GM18873 (cell line): ENCODE measurements around the gene TCTA.

Experiments
- ATAC-seq: cut with Tn5 transposase; IDR thresholded peaks from one replicate; pipeline ENCODE4 v1.9.1; 2021; ENCODE audit warnings: mild to moderate bottlenecking, moderate library complexity, moderate number of reproducible peaks; ENCODE audit not compliant: unreplicated experiment, low FRiP score

Gene TCTA

DNA sequence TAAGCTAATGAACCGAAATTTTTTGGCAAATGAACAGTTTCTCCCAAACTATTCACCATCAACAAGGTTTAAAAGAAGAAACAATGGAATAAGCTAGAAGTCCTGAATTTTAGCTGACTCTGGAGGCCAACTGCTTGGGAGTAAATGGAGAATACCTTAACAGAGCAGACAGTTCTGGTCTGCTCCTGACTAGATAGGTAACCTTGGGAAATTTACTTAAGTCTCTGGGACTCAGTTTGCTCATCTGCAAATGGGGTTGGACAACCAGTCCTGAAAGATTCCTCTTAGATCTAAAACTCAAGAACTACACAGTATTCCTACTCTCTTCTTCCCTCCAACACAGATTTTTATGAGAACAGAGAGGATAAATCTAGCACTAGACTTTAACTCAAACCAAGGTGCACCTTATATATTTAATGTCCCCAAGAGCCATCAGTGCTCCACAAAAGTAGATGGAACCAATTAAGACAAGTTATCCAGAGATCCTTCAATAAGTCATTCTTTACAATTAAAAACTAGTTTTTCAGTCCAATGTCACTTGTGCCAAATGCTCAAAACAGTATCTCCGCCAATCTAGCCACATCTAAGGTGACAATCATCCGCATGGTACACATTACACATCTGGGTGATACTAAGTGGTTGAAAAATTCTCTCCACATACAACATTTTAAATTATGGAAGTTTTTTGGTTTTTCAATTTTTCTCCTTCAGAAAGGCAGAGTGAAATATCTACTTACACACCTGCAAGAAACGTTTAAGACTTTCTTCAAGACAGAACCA lies 2.0 kb upstream of the TCTA start:
- no peak for ATAC-seq

DNA sequence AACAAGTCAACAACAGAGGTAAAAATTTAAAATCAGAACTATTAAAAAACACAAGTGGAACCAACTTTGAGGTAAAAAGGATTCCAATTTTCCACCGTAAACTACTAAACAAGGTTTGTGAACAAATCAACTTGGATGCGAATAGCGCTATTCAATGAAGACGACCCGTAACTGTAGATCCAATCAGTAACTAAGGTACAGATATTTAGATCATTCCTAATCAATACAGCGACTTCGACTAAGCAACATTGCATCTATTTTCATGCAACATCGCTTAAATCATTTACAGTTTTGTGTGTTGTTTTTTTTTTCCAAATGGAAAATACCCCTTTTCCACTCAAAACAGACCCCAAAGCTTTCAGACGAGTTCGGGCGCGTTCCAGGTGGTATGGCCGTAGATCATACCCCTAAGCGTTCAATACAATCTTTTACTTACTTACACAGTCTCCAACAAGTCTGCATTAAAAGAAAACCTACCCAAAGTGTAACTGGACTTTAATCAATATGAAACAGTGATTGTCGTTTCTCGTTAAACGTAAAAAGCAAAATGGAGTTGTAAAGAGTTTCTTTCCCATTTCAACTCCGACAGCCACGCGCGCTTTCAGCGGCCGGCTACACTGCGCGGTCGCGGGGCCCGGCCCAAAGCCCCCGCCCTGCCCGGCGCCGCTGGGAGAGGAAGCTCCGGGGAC lies 1.2 kb upstream of the TCTA start:
- ATAC-seq = no peak

DNA sequence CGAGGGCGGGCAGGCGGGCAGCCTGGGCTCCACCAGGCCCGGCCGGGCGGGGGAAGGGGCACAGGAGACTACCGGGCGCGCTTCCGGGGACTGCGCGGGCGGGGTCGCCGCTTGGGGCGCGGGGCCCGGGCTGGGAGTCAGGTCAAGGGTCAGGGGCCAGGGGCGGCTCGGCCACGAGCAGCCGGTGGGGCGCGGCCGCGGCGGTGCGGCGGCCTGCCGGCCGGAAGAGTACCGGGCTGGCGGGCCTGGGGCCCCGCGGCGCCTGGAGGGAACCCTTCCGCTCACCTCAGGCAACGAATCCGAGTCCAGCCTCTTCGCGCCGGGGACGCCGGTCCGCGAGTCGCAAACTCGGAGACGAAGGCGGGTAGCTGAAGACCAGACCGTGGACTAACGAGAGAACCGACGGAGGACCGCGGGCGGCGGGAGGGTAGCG lies 672 bp upstream of the TCTA start:
- peak; percentile 15 for ATAC-seq

DNA sequence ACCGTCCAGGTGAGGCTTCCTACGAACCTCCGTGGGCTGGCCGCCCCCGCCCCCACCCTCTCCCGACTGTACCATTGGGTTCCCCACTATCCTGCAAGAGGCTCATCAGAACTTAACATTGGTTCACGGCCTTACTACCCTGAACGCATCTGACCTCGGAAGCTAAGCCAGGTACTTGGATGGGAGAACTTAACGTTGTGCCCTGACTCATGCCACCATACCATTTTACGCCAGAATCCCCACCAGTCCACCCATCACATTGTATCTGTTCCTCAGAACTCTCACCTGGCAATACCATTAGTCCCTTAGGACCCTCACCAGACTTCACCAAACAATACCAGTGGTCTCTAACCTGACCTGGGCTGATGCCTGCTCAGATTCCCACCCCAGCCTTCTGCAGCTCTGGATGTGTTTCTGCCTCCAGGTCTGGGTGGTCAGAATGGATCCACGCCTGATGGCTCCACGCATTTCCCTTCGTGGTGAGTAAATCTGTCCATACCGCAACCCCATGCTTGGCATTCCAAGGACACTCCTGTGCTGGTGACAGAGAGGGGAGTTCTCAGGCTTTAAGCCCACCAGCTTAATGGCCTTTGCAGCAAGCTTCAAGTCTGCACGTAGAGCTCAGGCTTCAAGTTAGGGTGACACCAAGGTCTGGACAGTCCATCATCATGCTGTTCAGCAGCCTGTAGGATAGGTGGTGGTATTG lies 562 bp downstream of the TCTA start:
- no peak for ATAC-seq

DNA sequence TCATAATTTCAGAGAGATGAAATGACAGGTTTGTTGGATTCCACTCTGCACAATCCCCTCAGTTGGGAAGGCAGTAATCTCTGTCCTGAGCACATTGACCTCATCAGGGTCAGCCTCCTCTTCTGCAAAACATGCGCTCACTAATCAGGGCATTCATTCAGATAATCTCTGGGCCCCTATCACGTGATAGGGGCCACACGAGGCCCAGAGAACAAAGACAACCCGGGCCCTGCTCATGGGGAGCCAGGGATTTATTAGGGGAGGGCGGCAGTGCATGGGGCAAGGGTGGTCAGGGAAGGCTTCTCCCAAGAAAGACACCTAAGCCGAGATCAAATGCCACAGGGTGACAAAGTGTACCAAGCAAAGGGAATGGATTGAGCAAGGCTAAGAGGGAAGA lies 1.1 kb downstream of the TCTA start:
- no peak for ATAC-seq

DNA sequence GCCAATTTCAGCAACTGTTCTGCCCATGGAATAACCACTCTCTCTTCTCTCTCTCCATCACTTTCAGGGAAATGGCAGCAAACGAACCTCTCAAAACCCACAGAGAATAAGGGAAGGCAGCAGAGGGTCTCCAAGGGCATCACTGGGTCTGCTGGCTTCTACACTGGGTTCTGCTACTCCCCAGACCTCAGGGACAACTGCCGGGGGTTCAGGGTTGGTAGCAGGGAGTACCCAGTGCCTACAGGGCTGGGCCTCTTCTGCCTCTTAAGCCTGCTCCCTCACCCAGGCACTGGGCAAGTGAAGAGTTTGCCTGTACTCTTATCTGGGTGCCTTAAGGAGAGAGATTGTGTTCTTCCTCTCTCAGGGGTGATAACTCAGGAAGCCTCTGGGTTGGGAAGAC lies 2.5 kb downstream of the TCTA start:
- ATAC-seq = no peak

DNA sequence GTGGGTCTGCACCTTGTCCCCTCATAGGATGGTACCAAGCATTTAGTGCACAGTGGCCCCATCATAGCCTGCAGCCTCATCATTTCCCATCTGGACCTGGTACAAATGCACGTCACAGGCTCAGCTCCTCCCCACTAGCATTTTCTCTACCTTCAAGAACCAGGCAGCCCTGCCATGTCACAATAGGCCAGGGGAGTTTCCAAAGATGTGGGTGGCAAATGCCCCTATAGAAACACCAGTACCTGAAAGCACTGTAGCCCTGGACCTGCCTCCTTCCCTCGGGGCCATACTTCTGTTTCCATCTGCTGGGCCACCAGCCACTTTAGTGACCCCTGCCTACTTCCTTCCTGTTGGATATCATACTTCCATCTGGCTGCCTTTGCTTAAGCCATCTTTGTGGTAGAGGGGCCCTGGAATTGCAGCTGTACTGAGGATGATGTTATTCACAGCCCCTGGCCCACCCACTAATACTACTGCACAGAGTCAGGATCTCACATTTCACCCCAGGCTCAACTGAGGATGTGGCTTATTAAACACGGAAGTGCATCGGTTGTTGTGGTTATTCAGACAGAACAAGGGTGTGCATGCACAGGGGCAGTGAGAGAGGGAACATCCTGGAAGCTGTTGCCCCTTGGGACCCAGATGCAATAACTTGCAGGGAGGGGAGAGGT lies 3.8 kb downstream of the TCTA start:
- ATAC-seq = no peak

DNA sequence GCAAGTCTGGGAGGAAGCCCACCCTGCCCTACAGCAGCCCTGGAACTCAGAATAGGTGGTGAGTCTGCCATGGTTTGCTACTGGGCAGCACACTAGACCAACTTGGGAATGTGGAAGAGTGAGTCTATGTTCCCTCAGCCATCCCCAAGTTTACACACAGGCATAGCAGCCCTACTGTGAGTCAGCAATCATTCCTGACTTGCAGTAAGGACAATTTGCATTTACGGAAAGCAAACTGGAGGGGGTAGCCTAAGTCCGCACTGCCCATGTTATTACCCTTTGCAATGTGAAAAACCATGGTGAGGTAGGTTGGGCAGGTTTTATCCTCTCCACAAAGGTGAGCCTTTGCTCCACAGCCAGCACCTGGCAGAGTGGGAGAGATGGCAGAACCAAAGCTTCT lies 4.6 kb downstream of the TCTA start:
- ATAC-seq = no peak

DNA sequence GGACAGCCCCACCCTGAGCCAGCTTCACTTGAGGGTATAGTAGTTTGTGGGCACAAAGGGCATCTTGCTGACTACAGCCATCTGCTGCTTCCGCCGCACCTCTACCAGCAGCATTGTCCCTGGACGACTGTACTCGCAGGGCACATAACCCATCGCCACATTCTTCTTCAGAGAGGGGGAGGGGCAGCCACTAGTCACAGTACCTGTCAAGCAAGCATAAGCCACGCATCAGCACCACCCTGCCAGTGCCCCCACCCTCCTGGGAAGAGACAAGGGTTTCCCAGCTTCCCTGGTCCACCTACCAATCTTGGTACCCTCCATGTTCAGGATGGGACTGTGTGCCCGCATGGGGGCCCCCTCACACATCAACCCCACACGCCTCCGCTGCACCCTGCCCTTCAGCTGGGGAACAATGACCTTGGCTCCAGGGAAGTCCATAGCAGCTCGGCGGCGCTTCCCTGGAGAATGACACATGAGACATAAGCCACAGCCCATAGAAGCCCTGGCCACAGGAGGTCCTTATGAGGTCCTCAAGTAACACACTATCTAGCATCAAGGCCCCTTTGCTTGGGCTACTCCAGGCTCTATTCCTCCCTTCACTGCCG lies 5.4 kb downstream of the TCTA start:
- no peak for ATAC-seq

DNA sequence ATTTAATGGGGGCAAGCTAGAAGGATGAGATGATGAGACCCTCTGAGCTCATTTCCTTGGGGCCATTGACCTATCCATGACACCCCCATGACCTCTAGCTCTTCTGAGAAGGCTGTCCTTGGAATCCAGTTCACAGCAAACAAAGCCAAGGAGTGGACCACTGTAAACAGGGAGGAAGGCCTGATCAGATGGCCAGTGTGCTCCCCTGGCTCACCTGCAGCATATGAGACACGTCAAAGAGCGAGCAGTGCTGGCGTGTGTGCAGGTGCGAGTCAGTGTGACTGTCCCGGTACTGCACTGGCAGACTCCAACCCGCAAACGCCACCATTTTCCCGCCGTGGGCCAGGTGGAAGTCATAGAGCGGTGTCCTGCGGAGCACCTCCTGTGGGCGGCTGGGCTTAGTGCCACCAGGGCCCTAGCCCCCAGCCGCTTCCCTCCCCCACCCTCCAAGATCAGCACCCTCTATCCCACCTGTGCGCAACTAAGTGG lies 9.7 kb downstream of the TCTA start:
- no peak for ATAC-seq

DNA sequence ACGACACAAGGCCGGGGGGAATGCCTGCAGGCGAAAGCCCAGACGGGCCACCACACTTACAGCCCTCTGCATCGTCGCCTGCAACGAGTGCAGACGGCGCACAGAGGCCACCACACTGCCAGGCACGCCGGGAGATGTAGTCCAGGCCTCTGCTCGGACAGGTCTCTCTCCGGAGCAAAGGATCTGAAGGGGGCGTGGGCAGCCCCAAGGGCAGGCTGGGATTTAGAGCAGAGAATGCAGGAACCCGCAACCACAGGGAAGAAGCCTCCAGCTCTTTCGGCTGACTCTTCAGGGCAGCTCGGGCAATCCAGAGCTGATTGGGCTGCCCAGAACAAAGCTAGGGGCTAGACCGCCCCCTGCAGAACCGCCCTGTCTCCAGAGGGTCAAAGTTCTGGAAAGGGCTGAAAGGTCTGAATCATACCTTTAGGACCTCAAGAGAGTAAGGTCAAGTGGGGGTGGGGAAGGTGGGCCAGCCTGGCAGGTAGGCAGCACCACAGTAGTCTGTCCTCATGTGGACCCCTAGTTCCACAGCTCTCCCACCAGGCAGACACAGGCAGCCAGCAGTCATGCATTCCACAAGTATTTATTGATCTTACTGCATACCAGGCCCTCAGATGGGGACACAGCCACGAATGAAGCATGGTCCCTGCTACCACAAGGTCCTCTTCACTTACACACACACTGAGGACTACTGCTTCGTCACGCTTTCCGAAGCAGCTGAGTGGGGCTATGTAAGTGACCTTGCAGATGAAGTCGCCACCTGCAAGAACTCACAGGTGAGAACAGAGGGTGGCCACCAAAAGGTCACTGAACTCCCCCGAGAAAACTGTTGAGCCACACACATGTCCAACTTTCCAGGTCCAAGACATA lies 10.4 kb downstream of the TCTA start, which contains the start of gene AMT:
Gene AMT (minus strand): TSS at position 95 of the 870 bp plus-strand sequence. CDS start 23 bp downstream, at position 72.
- ATAC-seq = no peak

DNA sequence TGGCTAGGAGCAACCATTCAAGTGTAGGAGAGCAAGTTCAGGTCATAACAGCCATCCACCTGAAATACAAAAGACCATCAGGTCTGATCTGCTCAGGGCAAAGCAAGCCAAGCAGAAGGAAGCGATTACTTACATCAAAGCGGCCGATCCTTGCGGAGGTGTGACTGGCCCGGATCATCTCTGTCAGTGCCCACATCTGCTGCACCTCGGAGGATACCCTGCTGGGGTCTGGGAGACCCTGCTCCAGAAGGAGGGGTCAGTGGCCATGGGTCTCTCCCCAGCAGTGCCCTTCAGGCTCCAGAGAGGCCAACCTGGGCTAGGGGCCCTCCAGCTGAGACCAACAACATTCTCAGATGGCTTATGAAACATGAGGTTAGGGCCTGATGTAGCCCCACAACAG lies 12.6 kb downstream of the TCTA start:
- no peak for ATAC-seq

DNA sequence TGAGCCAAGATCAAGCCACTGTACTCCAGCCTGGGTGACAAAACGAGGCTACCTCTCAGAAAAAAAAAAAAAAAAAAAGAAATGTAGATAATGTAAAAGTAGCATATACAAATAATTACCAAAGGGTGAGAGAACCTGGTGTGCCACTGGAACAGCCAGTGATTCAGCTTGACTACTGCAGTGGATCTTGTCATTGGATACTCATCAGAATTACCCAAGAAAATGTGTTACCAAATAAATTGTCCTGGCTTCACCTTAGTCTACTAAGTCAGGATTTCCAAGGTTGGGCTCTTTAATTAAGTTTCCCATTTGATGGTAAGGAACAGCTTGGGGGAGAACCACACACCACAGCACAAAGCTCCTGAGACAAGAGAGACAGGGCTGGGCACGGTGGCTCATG lies 15.4 kb downstream of the TCTA start:
- no peak for ATAC-seq

DNA sequence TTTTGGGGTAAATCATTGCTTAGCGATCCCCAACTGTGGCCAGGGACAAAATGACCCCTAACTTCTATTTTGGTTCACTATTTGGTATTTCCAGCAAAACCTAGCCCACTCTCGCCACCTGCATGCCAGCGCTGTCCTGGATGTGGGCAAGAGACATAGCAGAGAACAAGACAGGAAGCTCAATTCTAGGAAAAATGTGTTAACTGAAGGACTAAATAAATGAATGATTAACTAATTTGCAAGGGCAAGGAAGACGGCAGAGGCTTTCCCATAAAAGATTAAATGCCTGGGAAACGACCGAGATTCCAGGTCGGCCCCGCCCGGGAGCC lies 16.5 kb downstream of the TCTA start:
- no peak for ATAC-seq

DNA sequence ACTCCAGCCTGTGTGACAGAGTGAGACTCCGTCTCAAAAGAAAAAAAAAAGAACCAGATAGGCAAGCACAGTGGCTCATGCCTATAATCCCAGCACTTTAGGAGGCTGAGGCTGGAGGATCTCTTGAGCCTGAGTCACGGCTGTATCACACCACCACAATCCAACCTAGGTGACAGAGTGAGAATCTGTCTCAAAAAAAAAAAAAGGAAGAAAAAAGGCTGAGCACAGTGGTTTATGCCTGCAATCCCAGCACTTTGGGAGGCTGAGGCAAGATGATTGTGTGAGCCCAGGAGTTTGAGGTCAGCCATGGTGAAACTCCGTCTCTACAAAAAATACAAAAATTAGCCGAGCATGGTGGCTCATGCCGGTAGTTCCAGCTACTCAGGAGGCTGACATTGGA lies 22.5 kb downstream of the TCTA start:
- ATAC-seq = no peak

DNA sequence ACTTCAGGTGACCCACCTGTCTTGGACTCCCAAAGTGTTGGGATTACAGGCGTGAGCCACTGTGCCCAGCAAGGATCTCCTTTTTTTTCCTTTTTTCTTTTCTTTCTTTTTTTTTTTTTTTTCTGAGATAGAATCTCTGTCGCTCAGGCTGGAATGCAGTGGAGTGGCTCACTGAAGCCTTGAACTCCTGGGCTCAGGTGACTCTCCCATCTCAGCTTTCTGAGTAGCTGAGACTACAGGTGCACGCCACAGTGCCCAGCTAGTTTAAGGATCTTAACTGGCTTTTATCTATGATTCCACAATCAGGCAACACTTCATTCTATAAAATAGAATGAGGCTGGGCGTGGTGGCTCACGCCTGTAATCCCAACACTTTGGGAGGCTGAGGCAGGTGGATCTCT lies 33.2 kb downstream of the TCTA start:
- no peak for ATAC-seq

DNA sequence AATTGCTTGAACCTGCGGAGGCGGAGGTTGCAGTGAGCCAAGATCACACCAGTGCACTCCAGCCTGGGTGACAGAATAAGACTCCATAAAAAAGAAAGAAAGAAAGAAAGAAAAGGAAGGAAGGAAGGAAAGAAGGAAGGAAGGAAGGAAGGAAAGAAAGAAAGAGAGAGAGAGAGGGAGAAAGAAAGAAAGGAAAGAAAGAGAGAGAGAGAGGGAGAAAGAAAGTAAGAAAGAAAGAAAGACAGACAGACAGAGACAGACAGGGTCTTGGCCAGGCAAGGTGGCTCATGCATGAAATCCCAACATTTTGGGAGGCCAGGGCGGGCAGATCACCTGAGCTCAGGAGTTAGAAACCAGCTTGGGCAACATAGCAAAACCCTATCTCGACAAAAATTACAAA lies 41.4 kb downstream of the TCTA start:
- ATAC-seq = no peak

DNA sequence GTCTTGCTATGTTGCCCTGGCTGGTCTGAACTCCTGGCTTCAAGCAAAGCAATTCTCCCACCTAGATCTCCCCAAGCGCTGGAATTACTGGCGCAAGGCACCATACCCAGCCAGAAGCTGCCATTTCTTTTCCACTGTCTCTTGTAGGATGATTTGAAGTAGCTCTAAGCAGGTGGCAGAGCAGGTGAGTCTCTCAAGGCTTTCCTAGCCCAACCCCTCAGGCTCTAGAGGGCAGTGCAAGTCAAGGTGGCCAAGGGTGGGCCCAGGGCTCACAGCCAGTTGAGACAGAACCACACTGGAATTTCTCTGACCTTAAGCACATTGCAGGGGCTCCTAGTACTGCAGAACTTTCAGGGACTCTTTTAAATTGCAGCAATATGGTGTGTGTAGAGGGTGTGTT lies 42.2 kb downstream of the TCTA start:
- no peak for ATAC-seq

DNA sequence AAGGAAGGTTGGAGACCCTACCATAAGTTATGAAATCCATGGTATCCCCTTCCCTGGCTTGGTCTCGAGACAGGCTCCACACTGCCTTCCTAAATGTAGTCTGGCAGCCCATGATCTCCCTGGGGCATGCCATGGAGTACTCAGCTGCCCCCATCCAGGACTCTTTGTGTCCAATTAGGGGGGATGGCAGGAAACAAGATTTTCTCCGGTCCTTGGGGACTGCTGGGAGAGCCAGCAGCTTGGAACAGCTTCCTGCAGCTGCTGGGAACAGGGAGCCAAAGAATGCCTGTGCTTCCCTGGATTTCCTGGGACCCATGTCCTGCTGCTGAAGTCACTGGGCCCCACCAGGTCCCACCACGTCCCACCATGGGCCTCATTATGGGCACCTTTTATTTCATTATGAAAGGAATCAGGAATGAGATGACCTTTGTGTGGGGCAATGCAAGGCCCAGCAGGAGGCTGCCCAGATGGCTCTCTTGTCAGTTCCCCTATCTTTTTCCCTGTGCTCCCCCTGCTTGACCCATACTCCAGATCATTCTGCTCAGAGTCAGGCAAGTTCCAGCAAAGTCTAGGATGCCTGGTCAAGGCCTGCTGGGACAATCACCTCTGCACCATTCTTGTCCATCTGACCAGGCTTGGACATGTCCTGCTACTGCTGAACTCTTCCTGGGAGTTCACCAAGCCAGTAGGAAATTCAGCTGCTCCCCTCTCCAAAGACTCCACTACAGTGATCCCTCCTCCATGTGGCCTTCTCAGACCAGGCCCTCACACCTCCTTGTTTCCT lies 42.9 kb downstream of the TCTA start:
- ATAC-seq = no peak
